OCI-LY3 (cell line): Measurements from ENCODE around the gene ZFP57.

Source experiments
- H2AFZ ChIP-seq: fragments of 200-600, 300-600 bp; shearing (Covaris generic); 2 replicates; pipeline ENCODE4 v1.6.0; 2014; ENCODE audit warnings: antibody characterized with exemption, low read depth, low read length
- H3K27ac ChIP-seq: fragments of 200-600, 300-600 bp; sonication (generic); 2 replicates; pipeline ENCODE4 v1.5.1; 2014; ENCODE audit warnings: mild to moderate bottlenecking, low read length, moderate library complexity, mixed read lengths
- H3K27me3 ChIP-seq: fragments of 200-600, 300-600 bp; sonication (generic); 2 replicates; pipeline ENCODE4 v1.6.1; 2014; ENCODE audit warnings: low read depth, low read length, mixed read lengths
- H3K36me3 ChIP-seq: fragments of 200-600, 300-600 bp; sonication (generic); replicated peaks from 2 replicates; pipeline ENCODE3; 2014; ENCODE audit warnings: low read depth, low read length, mixed read lengths
- H3K4me1 ChIP-seq: fragments of 300-600, 200-600 bp; sonication (generic); 2 replicates; pipeline ENCODE4 v1.6.1; 2014; ENCODE audit warnings: low read length, mixed read lengths
- H3K4me2 ChIP-seq: fragments of 200-600, 300-600 bp; sonication (generic); 2 replicates; pipeline ENCODE4 v1.6.1; 2014; ENCODE audit warnings: low read length, mixed read lengths
- H3K4me3 ChIP-seq: fragments of 300-600, 200-600 bp; sonication (generic); 2 replicates; pipeline ENCODE4 v1.5.1; 2014; ENCODE audit warnings: antibody characterized with exemption, mild to moderate bottlenecking, low read length, moderate library complexity
- H3K79me2 ChIP-seq: fragments of 300-600, 200-600 bp; shearing (Covaris generic); 2 replicates; pipeline ENCODE4 v1.6.1; 2014; ENCODE audit warnings: mild to moderate bottlenecking, low read length, mixed read lengths
- H3K9ac ChIP-seq: fragments of 300-600, 200-600 bp; shearing (Covaris generic); 2 replicates; pipeline ENCODE4 v1.6.0; 2014; ENCODE audit warnings: mild to moderate bottlenecking, low read length, moderate library complexity
- H3K9me3 ChIP-seq: fragments of 200-600, 300-600 bp; shearing (Covaris generic); 2 replicates; pipeline ENCODE4 v1.6.1; 2014; ENCODE audit warnings: low read length, mixed read lengths; ENCODE audit not compliant: insufficient read depth
- H4K20me1 ChIP-seq: fragments of 200-600, 300-600 bp; sonication (generic); 2 replicates; pipeline ENCODE4 v1.6.1; 2016; ENCODE audit warnings: low read length, mixed read lengths; ENCODE audit not compliant: insufficient read depth
- EZH2phosphoT487 ChIP-seq: fragments of 200-600 bp; shearing (Covaris generic); IDR thresholded peaks from 2 replicates; pipeline ENCODE4 v1.6.1; 2018; ENCODE audit warnings: antibody characterized with exemption, mixed run types, low read depth
- TF ChIP-seq, protein P1 (sequence below): fragments of 200-600, 300-600 bp; sonication (generic); IDR thresholded peaks from 2 replicates; pipeline ENCODE4 v1.5.1; 2014; ENCODE audit warnings: antibody characterized with exemption, low read length, low read depth

ZFP57 gene

DNA sequence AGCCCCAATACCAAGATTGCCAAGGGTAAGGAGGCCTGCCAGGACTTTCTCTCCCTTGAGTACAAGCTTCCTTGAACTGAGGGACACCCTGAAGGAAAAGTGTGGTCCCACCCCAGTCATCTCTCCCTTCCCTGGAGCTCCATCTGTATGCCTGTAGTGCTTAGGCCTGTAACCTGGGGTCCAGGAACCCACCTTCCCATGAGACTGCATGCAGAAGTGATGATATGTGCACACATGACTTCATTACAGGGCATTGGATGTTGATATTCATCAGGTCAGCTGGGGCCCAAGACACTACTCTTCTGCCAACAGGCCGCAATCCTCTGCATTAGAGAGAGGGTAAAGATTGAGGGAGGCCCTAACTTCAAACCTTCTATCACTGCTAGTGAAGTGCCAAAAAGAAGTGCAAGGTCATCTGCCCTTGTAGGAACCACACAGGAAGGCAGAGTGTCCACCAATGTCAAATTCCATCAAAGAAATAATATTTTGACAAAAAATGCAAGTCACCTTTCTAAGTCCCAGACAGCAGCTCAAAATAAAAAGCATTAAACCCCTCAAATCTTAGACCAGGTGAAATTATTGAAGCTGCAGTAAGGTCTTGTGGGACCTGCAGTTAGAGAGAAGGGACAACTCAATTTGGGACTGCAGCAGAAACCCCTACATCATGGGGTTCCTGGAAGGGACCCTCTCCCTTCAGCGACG, 47.4 kb upstream of the ZFP57 start:
- no peaks in the 10 kb centered on the region for H3K27me3 ChIP-seq
- 0 out of 2 replicates have a peak, but pooled peaks cover 4% of the 10 kb centered on the region for H4K20me1 ChIP-seq
- H3K79me2 ChIP-seq, result peaks cover 9% of the 10 kb centered on the region; the same call in 1 of the 2 replicates
- no peak overlapping the region for H2AFZ ChIP-seq
- no peak overlapping the region for H3K4me3 ChIP-seq
- TF ChIP-seq, protein P1, sequence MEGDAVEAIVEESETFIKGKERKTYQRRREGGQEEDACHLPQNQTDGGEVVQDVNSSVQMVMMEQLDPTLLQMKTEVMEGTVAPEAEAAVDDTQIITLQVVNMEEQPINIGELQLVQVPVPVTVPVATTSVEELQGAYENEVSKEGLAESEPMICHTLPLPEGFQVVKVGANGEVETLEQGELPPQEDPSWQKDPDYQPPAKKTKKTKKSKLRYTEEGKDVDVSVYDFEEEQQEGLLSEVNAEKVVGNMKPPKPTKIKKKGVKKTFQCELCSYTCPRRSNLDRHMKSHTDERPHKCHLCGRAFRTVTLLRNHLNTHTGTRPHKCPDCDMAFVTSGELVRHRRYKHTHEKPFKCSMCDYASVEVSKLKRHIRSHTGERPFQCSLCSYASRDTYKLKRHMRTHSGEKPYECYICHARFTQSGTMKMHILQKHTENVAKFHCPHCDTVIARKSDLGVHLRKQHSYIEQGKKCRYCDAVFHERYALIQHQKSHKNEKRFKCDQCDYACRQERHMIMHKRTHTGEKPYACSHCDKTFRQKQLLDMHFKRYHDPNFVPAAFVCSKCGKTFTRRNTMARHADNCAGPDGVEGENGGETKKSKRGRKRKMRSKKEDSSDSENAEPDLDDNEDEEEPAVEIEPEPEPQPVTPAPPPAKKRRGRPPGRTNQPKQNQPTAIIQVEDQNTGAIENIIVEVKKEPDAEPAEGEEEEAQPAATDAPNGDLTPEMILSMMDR, result no peak
- TF ChIP-seq EZH2phosphoT487, result no peak
- peaks cover 22% of the 10 kb centered on the region for H3K36me3 ChIP-seq
- H3K4me1 ChIP-seq, result peaks cover 6% of the 10 kb centered on the region
- H3K9ac ChIP-seq, result no peak overlapping the region
- H3K4me2 ChIP-seq, result no peak overlapping the region
- no peak overlapping the region for H3K27ac ChIP-seq
- no peaks in the 10 kb centered on the region for H3K9me3 ChIP-seq

DNA sequence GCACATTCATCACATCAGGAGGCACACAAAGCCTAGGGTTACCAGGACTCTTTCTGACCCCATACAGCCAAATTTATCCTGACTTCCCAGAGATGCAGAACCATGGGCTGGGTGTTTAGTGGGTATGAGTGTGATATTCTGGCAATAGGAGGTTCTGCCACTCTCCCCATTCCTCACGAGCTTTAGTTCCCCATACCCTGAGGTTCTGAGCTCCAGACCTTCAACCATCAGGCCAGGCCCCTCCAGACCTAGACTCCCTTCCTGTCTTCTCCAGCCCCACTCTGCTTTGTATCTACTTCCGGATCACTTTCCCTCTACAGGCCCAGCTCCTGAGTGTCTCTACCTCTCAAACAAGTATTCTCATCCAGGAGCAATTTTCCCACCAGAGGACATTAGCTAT, 46.7 kb upstream of the ZFP57 start:
- Histone ChIP-seq H3K36me3 (peaks cover 22% of the 10 kb centered on the region), H3K4me1 (peaks cover 6% of the 10 kb centered on the region), H3K9ac (no peak overlapping the region), H3K27ac (no peak overlapping the region), H3K27me3 (no peaks in the 10 kb centered on the region), H4K20me1 (0 out of 2 replicates have a peak, but pooled peaks cover 4% of the 10 kb centered on the region), H2AFZ (no peak overlapping the region), H3K9me3 (no peaks in the 10 kb centered on the region), H3K4me2 (no peak overlapping the region), H3K79me2 (peaks cover 10% of the 10 kb centered on the region; the same call in 1 of the 2 replicates), H3K4me3 (no peak overlapping the region)
- TF ChIP-seq, protein P1, result no peak
- no peak for TF ChIP-seq EZH2phosphoT487

DNA sequence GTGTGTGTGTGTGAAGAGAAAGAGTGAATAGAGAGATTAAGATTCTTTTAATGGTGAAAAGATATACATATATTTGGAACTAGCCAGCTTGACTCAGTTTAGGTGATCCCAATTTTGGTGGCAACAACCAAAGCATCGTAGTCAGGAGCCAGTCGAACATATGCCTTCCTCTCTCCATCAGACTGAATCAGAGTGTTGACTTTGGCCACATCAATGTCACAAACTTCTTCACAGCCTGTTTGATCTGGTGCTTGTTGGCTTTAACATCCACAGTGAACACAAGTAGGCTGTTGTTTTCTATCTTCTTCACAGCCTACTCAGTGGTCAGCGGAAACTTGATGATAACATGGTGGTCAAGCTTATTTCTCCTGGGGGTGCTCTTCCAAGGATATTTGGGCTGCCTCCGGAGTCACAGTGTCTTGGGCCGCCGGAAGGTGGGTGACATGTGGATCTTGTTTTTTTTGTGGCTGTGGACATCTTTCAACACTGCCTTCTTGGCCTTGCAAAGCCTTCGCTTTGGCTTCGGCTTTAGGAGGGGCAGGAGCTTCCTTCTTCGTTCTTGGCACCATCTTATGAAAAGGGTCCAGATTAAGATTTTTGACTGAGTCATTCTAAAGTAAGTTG, 45.7 kb upstream of the ZFP57 start:
- Histone ChIP-seq H3K4me1 (peaks cover 6% of the 10 kb centered on the region), H3K9ac (no peak overlapping the region), H3K9me3 (no peaks in the 10 kb centered on the region), H3K4me2 (no peak overlapping the region), H3K79me2 (peaks cover 10% of the 10 kb centered on the region; the same call in 1 of the 2 replicates), H2AFZ (no peak overlapping the region), H3K27ac (no peak overlapping the region), H3K36me3 (peaks cover 22% of the 10 kb centered on the region), H4K20me1 (0 out of 2 replicates have a peak, but pooled peaks cover 4% of the 10 kb centered on the region), H3K27me3 (no peaks in the 10 kb centered on the region), H3K4me3 (no peak overlapping the region)
- TF ChIP-seq, protein P1, result no peak

DNA sequence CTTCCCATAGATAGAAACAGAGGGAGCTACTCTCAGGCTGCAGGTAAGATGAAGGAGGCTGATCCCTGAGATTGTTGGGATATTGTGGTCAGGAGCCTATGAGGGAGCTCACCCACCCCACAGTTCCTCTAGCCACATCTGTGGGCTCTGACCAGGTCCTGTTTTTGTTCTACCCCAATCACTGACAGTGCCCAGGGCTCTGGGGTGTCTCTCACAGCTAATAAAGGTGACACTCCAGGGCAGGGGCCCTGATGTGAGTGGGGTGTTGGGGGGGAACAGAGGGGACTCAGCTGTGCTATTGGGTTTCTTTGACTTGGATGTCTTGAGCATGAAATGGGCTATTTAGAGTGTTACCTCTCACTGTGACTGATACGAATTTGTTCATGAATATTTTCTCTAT, 45.0 kb upstream of the ZFP57 start:
- Histone ChIP-seq H3K4me1 (peaks cover 6% of the 10 kb centered on the region), H3K9ac (no peak overlapping the region), H3K4me3 (no peak overlapping the region), H3K9me3 (no peaks in the 10 kb centered on the region), H3K79me2 (peaks cover 10% of the 10 kb centered on the region; the same call in 1 of the 2 replicates), H3K4me2 (no peak overlapping the region), H4K20me1 (0 out of 2 replicates have a peak, but pooled peaks cover 4% of the 10 kb centered on the region), H3K36me3 (peaks cover 22% of the 10 kb centered on the region), H2AFZ (no peak overlapping the region), H3K27me3 (no peaks in the 10 kb centered on the region), H3K27ac (no peak overlapping the region)
- TF ChIP-seq, protein P1, result no peak
- no peak for TF ChIP-seq EZH2phosphoT487
